GM18861 (cell line): ENCODE results near the gene CELSR3.
A peak's percentile ranks its signal among the peaks of the same experiment; 100 is the strongest.

Experiments used
- ATAC-seq: cut with Tn5 transposase; IDR thresholded peaks from one replicate; pipeline ENCODE4 v1.9.1; 2021; ENCODE audit not compliant: unreplicated experiment

Gene CELSR3

GRCh38 chr3:48686538-48687219 is 24.0 kb upstream of the CELSR3 start:
- ATAC-seq: no peak

GRCh38 chr3:48685603-48686511 is 23.2 kb upstream of the CELSR3 start, which contains the start of gene NCKIPSD:
TSS of gene NCKIPSD (minus strand) at chr3:48685915. CDS start at chr3:48685807, 108 bp downstream.
- peak; percentile 76 for ATAC-seq

- no peak for ATAC-seq
Measured at GRCh38 chr3:48685293-48685602, 22.6 kb upstream of the CELSR3 start.

DNA sequence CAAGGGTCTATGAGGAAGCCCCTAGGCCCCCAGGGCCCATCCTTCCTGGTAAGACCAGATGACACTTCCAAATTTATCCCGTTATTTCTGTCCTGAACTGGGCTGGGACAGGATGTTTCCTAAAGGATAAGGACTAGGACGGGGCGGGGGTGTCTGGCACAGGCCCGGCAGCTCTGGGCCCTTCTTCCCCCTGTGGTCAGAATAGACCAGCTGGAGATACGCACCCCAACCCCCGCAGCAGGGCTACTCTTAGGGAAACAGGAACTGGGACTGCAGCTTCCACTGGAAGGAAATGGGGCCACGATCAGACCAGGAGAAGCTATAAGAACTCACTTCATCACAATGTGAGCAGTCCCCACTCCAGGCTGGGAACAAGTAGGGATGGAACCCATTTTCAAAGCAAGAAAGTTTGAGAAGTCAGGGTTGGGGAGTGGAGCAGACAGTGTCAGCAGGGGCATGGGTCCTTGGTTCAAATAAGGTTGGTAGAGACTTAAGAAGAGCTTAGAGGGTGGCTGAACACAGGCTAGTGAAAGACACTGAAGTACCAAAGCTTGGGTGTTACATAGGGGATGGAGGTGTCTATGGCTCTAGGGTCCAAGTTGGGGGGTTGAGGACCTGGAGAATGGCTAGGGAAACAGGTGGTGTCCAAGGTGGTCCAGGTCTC is 21.9 kb upstream of the CELSR3 start:
- no peak for ATAC-seq

GRCh38 chr3:48684054-48684349 is 21.3 kb upstream of the CELSR3 start:
- no peak for ATAC-seq

DNA sequence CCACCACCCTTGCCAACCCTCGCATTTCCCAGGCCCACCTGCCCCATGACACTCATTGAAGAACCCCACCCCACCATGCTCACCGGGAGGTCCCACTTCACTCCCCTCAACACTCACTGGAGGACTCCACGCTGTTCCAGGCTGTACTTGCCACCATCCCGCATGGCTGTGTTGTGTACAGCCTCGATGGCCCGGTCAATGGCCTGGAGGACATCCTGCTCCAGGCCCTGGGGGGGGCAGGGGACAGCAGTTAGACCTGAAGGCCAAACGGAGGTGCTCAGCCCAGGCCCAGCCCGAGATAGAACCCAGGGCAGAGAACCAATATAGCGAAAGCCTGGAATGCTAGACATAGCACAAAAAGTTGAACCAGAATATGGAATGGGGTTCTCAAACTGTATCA is 20.1 kb upstream of the CELSR3 start:
- ATAC-seq: no peak

- no peak for ATAC-seq
Measured at GRCh38 chr3:48681974-48682610, 19.4 kb upstream of the CELSR3 start.

GRCh38 chr3:48681541-48681880 is 18.8 kb upstream of the CELSR3 start:
- no peak for ATAC-seq

DNA sequence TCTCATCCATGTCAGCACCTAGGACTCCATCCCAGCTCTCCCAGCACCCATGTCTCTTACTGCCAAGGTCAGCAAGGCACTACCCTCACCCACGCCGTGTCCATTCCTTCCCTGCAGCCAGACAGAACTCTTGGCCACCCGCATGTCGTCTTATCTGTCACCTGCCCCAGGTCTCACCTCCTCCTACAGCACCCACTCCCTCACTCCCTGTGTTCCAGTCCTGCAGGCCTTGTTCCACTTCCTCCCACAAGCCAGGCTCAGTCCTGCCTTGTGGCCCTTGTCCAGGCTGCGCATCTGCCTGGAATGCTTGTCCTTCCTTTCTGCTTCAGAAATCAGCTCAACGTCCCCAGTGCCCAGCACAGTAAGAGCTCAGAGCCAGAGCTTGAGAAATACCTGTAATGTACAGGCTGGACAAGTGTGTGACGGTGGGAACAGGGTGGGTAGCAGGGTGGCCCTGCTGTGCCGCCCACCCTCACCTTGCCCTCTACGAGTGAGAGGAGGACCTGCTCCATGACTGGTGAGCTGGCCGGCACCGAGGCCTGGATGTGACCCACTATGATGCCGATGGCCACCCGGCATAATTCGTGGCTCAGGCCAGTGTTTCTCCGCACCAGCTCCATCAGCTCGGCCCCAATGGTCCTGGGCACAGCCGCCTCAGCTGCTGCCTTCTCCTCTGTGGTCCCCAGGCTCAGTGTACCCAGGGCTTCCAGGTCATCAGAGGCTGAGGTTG is 18.3 kb upstream of the CELSR3 start:
- no peak for ATAC-seq

- no peak for ATAC-seq
Measured at GRCh38 chr3:48679411-48680391, 17.0 kb upstream of the CELSR3 start.

DNA sequence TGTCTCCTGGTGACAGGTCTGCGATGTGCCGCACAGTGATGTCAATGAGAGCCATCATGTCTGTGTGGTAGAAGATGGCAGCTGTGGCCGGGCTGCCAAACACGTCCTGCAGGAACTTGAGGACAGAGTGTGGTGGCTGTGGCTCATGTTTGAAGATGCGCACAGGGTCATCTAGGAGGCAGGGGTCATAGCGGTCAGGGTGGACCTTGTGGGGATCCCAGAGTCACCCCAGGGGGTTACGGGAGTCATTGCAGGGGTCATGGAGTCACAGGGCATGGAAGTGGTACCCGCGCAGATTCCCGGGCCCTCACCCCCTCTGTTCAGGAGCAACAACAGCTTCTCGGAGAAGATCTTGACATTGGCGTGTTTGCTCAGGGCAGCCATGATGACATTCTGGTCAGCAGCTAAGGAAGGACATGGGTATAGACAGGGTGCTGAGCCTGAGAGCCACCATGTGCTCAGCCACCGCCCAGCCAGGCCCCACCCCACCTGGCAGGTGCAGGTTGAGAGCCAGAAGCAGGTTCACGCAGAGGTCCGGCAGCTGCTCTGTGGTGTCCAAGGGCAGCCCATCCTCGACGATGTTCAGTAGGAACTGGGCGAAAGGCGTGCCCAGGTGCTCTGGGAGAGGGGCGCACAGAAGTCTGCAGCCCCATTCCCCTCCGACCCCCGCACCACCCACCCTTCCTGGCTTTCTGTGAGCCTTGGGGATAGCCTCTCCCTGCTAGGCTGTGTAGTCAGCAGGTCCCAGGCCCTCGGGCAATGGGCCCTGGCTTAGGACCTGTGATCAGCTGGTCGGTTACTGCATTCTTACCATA is 16.1 kb upstream of the CELSR3 start:
- no peak for ATAC-seq

- no peak for ATAC-seq
Measured at GRCh38 chr3:48678056-48678455, 15.4 kb upstream of the CELSR3 start.

- ATAC-seq: no peak
Measured at GRCh38 chr3:48674505-48674904, 11.8 kb upstream of the CELSR3 start.

GRCh38 chr3:48672522-48672921 is 9.8 kb upstream of the CELSR3 start:
- ATAC-seq: no peak

- ATAC-seq: no peak
Measured at GRCh38 chr3:48664929-48665328, 2.2 kb upstream of the CELSR3 start.

DNA sequence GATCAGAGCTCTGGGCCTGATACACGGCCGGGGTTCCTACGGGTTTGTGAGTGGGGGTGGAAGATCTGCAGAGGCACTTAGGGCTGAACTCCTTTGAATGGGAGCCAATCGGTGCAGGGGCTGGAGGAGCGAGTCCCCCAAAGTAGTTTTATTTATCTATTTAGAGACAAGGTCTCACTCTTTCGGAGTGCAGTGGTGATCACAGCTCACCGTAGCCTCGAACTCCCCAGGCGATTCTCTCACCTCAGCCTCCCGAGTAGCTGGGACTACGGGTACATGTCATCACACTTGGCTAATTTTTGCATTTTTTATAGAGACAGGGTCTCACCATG is 1.6 kb upstream of the CELSR3 start:
- ATAC-seq: no peak

GRCh38 chr3:48663489-48664312 is 1.0 kb upstream of the CELSR3 start:
- ATAC-seq: peak; percentile 75

DNA sequence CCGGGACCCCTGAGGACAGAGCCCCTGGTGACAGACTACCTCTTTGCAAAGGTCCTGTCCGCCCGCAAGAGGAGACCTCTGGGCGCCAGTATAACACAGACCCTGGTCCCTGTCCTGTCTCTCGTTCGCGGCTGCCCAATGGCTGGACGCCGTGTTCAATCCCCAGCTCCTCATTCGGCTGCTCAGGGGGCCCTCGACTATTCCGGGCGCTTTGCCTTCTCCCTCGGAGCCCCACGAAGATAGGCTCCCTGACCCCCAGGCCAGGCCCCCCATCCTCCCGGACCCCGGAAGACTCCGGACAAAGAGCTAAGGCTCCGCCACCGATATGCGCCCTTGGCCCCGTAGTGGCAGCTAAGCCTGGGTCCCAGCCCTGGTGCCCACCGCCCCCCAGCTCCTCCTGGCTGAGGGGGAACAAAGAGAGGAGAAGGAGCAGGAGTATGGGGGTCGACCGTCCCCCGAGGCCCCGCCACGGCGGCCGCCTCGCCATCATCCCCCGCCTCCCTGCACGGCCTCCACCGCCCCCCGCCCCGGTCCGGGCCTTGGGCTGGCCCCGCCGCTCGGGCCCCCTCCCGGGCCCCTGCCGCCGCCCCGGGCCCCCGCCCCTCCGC is 437 bp downstream of the CELSR3 start:
- ATAC-seq: no peak
